ENCODE results near the gene FAM53C.
"Not testable (repeated sequence)": the region's sequence is repeated elsewhere in the genome, so short reads cannot be mapped to it uniquely, and the experiment has no call there.

Gene FAM53C

GRCh38 chr5:138386290-138386689 lies 48.2 kb downstream of the FAM53C start:
- no peak for TF ChIP-seq CTCF (IDR thresholded peaks at IDR 0.05; ENCODE audit: control insufficient read depth, insufficient read depth, low read depth, low read length, missing control alignments)

DNA sequence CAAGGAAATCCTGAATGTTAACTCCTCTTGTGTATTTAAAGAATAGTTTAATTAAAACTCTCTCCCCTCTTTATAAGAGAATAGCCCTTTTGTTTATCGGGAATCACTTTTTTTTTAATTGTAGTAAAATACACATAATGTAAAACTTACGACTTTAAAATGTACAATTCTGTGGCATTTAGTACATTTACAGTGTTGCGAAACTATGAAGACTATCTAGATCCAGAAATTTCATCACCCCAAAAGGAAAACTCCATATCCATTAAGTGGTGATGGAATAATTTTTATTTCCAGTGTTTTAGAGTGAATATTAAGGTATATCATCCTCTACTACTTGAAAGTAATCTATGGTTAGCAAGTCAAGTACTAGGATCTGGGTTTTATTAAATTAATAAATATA lies 51.3 kb downstream of the FAM53C start:
- no peak overlapping the region for H3K4me3 ChIP-seq (ENCODE audit: control insufficient read depth, low read depth, low read length)
- DNase-seq (ENCODE audit: low read depth), result no peak
- no peak for TF ChIP-seq CTCF (IDR thresholded peaks at IDR 0.05; ENCODE audit: control insufficient read depth, insufficient read depth, low read depth, low read length, missing control alignments)

More at GRCh38 chr5:138386290-138386689, 48.2 kb downstream of the FAM53C start:
- no peak overlapping the region for H3K4me3 ChIP-seq (ENCODE audit: control insufficient read depth, low read depth, low read length)
- no peak for DNase-seq (ENCODE audit: low read depth)

DNA sequence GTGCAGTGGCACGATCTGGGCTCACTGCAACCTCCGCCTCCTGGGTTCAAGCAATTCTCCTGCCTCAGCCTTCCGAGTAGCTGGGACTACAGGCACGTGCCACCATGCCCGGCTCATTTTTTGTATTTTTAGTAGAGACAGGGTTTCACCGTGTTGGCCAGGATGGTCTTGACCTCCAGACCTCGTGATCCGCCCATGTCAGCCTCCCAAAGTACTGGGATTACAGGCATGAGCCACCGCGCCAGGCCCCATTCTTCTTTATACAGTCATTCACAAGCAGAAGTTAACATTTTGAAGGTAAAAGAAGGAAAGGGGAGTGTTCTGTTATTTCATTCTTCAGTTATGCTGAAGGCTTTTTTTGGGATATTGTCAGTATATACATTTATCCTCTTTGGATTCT lies 51.8 kb downstream of the FAM53C start:
- DNase-seq (ENCODE audit: low read depth); H3K4me3 ChIP-seq (ENCODE audit: control insufficient read depth, low read depth, low read length): not testable (repeated sequence)

DNA sequence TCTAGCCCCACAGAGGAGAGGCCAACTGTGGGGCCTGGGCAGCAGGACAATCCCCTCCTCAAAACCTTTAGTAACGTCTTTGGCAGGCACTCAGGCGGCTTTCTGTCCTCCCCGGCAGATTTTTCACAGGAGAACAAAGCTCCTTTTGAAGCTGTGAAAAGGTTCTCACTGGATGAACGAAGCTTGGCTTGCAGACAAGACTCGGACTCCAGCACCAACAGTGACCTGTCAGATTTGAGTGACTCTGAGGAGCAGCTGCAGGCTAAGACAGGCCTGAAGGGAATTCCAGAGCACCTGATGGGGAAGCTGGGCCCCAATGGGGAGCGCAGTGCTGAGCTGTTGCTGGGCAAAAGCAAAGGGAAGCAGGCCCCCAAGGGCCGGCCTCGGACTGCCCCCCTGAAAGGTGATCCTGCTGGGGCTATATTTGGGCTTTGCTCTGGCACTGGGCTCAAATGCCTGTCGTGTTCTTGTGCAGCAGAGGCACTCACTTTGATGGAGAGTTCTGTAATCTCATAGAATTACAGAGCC lies 53.9 kb downstream of the FAM53C start:
- no peak for DNase-seq (ENCODE audit: low read depth)
- no peak for TF ChIP-seq CTCF (IDR thresholded peaks at IDR 0.05; ENCODE audit: control insufficient read depth, insufficient read depth, low read depth, low read length, missing control alignments)
- no peak overlapping the region for H3K4me3 ChIP-seq (ENCODE audit: control insufficient read depth, low read depth, low read length)
